ENCODE data around the gene TMEM132D.

The TMEM132D gene

GRCh38 chr12:129069886-129070285, 833.9 kb downstream of the TMEM132D start:
- H3K27me3 ChIP-seq (ENCODE audit: insufficient read depth, low read depth), result no peaks in the 10 kb centered on the region
- H3K4me1 ChIP-seq (ENCODE audit: low read depth, poor library complexity, severe bottlenecking), result no peaks in the 10 kb centered on the region
- no peaks in the 10 kb centered on the region for H3K79me2 ChIP-seq (ENCODE audit: insufficient read depth, low read depth)
- H3K4me3 ChIP-seq (IDR thresholded peaks at IDR 0.05; ENCODE audit: insufficient read depth, low read depth, low read length), result no peak overlapping the region
- no peak overlapping the region for H3K4me2 ChIP-seq
- H3K9ac ChIP-seq, result no peak overlapping the region
- H2AFZ ChIP-seq (ENCODE audit: low read depth), result no peak overlapping the region
- no peaks in the 10 kb centered on the region for H4K20me1 ChIP-seq (ENCODE audit: insufficient read depth)
- H3K27ac ChIP-seq, result no peak overlapping the region
- no peaks in the 10 kb centered on the region for H3K36me3 ChIP-seq (ENCODE audit: insufficient read depth)
- TF ChIP-seq, protein P1, sequence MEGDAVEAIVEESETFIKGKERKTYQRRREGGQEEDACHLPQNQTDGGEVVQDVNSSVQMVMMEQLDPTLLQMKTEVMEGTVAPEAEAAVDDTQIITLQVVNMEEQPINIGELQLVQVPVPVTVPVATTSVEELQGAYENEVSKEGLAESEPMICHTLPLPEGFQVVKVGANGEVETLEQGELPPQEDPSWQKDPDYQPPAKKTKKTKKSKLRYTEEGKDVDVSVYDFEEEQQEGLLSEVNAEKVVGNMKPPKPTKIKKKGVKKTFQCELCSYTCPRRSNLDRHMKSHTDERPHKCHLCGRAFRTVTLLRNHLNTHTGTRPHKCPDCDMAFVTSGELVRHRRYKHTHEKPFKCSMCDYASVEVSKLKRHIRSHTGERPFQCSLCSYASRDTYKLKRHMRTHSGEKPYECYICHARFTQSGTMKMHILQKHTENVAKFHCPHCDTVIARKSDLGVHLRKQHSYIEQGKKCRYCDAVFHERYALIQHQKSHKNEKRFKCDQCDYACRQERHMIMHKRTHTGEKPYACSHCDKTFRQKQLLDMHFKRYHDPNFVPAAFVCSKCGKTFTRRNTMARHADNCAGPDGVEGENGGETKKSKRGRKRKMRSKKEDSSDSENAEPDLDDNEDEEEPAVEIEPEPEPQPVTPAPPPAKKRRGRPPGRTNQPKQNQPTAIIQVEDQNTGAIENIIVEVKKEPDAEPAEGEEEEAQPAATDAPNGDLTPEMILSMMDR (conservative IDR thresholded peaks at IDR 0.05; ENCODE audit: low read depth, low read length), result no peak

- Histone ChIP-seq H3K4me1 (ENCODE audit: low read depth, poor library complexity, severe bottlenecking) (no peaks in the 10 kb centered on the region), H3K27me3 (ENCODE audit: insufficient read depth, low read depth) (no peaks in the 10 kb centered on the region), H3K4me3 (IDR thresholded peaks at IDR 0.05; ENCODE audit: insufficient read depth, low read depth, low read length) (no peak overlapping the region), H3K27ac (no peak overlapping the region), H3K79me2 (ENCODE audit: insufficient read depth, low read depth) (no peaks in the 10 kb centered on the region), H3K9ac (no peak overlapping the region), H3K36me3 (ENCODE audit: insufficient read depth) (no peaks in the 10 kb centered on the region), H4K20me1 (ENCODE audit: insufficient read depth) (no peaks in the 10 kb centered on the region), H2AFZ (ENCODE audit: low read depth) (no peak overlapping the region), H3K4me2 (no peak overlapping the region)
- TF ChIP-seq, protein P1 (conservative IDR thresholded peaks at IDR 0.05; ENCODE audit: low read depth, low read length), result no peak
Observed at GRCh38 chr12:129068684-129069083, 835.1 kb downstream of the TMEM132D start.

DNA sequence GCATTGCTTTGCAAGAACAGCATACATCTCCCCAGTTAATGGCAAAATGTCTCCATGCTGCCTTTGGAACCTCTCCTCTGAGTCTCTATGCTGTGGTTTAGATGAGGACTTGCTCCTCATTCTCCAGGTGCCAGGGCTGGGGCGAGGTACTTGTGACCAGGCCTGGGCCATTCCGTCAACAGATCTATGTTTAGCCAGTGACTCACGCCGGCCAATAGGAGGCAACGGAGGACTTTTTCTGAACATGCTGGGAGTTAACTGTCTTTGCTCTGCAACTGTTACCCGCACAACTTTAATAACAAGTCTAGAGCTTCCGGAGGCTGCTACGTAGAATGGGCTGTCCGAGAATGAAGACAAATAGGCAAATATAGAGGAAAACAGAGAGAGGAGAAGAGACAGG, 836.3 kb downstream of the TMEM132D start:
- Histone ChIP-seq H3K4me3 (IDR thresholded peaks at IDR 0.05; ENCODE audit: insufficient read depth, low read depth, low read length) (no peak overlapping the region), H3K79me2 (ENCODE audit: insufficient read depth, low read depth) (no peaks in the 10 kb centered on the region), H2AFZ (ENCODE audit: low read depth) (no peak overlapping the region), H3K4me2 (no peak overlapping the region), H4K20me1 (ENCODE audit: insufficient read depth) (no peaks in the 10 kb centered on the region), H3K27me3 (ENCODE audit: insufficient read depth, low read depth) (no peaks in the 10 kb centered on the region), H3K4me1 (ENCODE audit: low read depth, poor library complexity, severe bottlenecking) (no peaks in the 10 kb centered on the region), H3K9ac (no peak overlapping the region), H3K36me3 (ENCODE audit: insufficient read depth) (no peaks in the 10 kb centered on the region), H3K27ac (no peak overlapping the region)
- TF ChIP-seq, protein P1 (conservative IDR thresholded peaks at IDR 0.05; ENCODE audit: low read depth, low read length), result no peak

DNA sequence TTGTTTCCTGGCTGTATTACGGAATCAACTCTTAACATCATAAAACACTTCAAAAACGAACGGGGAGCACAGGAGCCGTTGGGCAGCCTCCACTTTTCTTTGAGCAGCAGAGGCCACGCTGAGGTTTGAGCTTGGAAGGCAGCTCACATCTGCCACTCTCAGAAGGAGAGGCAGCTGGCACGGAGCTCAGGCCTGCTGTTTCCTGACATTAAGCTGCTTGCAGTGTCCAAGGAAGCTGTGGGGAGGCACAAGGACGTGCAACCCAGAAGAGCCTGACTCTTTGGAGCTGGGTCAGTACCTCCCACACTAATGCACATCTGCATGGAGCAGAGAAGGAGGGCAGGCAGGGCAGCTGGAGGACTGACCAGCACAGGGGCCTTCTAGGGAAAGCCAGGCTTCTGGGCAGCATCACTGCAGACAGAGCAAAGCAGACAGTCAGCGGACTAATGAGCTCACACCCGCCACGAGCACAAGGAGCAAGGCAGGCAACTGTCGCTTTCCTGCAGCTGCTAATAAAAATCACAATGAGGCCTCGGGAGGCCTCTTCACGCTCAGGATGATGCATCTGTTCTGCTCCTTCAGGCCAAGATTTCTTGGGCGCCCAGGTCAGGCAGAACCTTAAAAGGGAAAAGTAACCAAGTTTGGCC, 839.5 kb downstream of the TMEM132D start:
- TF ChIP-seq, protein P1 (conservative IDR thresholded peaks at IDR 0.05; ENCODE audit: low read depth, low read length), result no peak
- Histone ChIP-seq H3K36me3 (ENCODE audit: insufficient read depth) (no peaks in the 10 kb centered on the region), H3K9ac (no peak overlapping the region)

More for the DNA sequence above, 839.5 kb downstream of the TMEM132D start:
- Histone ChIP-seq H2AFZ (ENCODE audit: low read depth) (no peak overlapping the region), H3K79me2 (ENCODE audit: insufficient read depth, low read depth) (no peaks in the 10 kb centered on the region), H3K27me3 (ENCODE audit: insufficient read depth, low read depth) (no peaks in the 10 kb centered on the region), H3K27ac (no peak overlapping the region), H3K4me1 (ENCODE audit: low read depth, poor library complexity, severe bottlenecking) (no peaks in the 10 kb centered on the region), H3K4me3 (IDR thresholded peaks at IDR 0.05; ENCODE audit: insufficient read depth, low read depth, low read length) (no peak overlapping the region), H4K20me1 (ENCODE audit: insufficient read depth) (no peaks in the 10 kb centered on the region), H3K4me2 (no peak overlapping the region)
